HEK293 (cell line): Measurements from ENCODE around the gene ADCK2.

Experiments
- CTCF ChIA-PET: fragments of 350-600 bp; formaldehyde crosslinking; extraction: SDS; loops from one replicate; lab custom pipeline; 2021; ENCODE audit warnings: antibody characterized with exemption; lab: Yijun Ruan, JAX
- POLR2A ChIA-PET: fragments of 300-600 bp; formaldehyde crosslinking; extraction: SDS; loops from one replicate; lab custom pipeline; 2020; ENCODE audit warnings: antibody characterized with exemption, inconsistent platforms; lab: Yijun Ruan, JAX
- H3K27ac ChIP-seq: fragments of 200-500 bp; sonication (Bioruptor generic); 2 replicates; pipeline ENCODE4 v1.5.1; 2014; ENCODE audit warnings: low read depth, low read length, control low read depth, inconsistent platforms; ENCODE audit errors: extremely low read depth
- H3K36me3 ChIP-seq, 2 experiments: fragments of 200-500 bp in 1 of 2; sonication (Bioruptor generic) in 1 of 2; 1 replicate in 1 of 2; 2 replicates in 1 of 2; pipeline ENCODE4 v1.5.1; 2014 to 2017; ENCODE audit warnings: inconsistent platforms in 2 of 2, low read length in 2 of 2; ENCODE audit not compliant: control insufficient read depth in 2 of 2, insufficient read depth in 1 of 2
- H3K4me1 ChIP-seq: fragments of 200-500 bp; sonication (Bioruptor generic); 2 replicates; pipeline ENCODE4 v1.5.1; 2014; ENCODE audit warnings: mild to moderate bottlenecking, low read length, inconsistent platforms; ENCODE audit not compliant: control insufficient read depth, insufficient read depth
- H3K4me3 ChIP-seq: 2 replicates; pipeline ENCODE4 v1.5.1; 2011; ENCODE audit warnings: low read depth, mild to moderate bottlenecking, control low read depth, low read length, moderate library complexity
- H3K9me3 ChIP-seq: fragments of 200-500 bp; sonication (Bioruptor generic); 2 replicates; pipeline ENCODE4 v1.5.1; 2014; ENCODE audit warnings: low read depth, low read length, inconsistent platforms; ENCODE audit not compliant: control insufficient read depth, insufficient read depth
- BCL11A ChIP-seq: fragments of 450-650 bp; formaldehyde crosslinking; IDR thresholded peaks from 2 replicates; pipeline ENCODE4 v1.5.1; 2016; ENCODE audit warnings: low read depth, missing biosample characterization, missing genetic modification characterization
- HOXC10 ChIP-seq: sonication (generic); formaldehyde crosslinking; IDR thresholded peaks from 2 replicates; pipeline ENCODE4 v1.8.1; 2023; ENCODE audit warnings: mild to moderate bottlenecking, missing genetic modification reagents
- KLF16 ChIP-seq: fragments of 450-650 bp; formaldehyde crosslinking; IDR thresholded peaks from 2 replicates; pipeline ENCODE4 v1.5.1; 2017; ENCODE audit warnings: missing biosample characterization, missing genetic modification characterization
- SP3 ChIP-seq: fragments of 450-650 bp; formaldehyde crosslinking; IDR thresholded peaks from 2 replicates; pipeline ENCODE4 v1.5.1; 2016; ENCODE audit warnings: missing biosample characterization, missing genetic modification characterization
- TRIM28 ChIP-seq: IDR thresholded peaks from 2 replicates; pipeline ENCODE4 v1.6.1; 2011; ENCODE audit warnings: low read length, control low read depth, borderline replicate concordance
- ZBTB49 ChIP-seq: fragments of 450-650 bp; formaldehyde crosslinking; IDR thresholded peaks from 2 replicates; pipeline ENCODE4 v1.5.1; 2016; ENCODE audit warnings: missing biosample characterization, missing genetic modification characterization, low read depth
- ZNF148 ChIP-seq: fragments of 450-650 bp; formaldehyde crosslinking; IDR thresholded peaks from 2 replicates; pipeline ENCODE4 v1.5.0; 2017; ENCODE audit warnings: missing biosample characterization, missing genetic modification characterization, borderline replicate concordance
- ZNF280D ChIP-seq: fragments of 450-650 bp; formaldehyde crosslinking; IDR thresholded peaks from 2 replicates; pipeline ENCODE4 v1.5.1; 2016; ENCODE audit warnings: missing biosample characterization, missing genetic modification characterization
- ZNF324 ChIP-seq: fragments of 450-650 bp; formaldehyde crosslinking; IDR thresholded peaks from 2 replicates; pipeline ENCODE4 v1.5.1; 2016; ENCODE audit warnings: missing biosample characterization, missing genetic modification characterization
- ZNF785 ChIP-seq: fragments of 450-650 bp; formaldehyde crosslinking; IDR thresholded peaks from 2 replicates; pipeline ENCODE4 v1.5.1; 2016; ENCODE audit warnings: missing biosample characterization, missing genetic modification characterization
- TF ChIP-seq, protein P1 (sequence below): fragments of 450-650 bp; formaldehyde crosslinking; IDR thresholded peaks from 2 replicates; pipeline ENCODE4 v1.5.1; 2016; ENCODE audit warnings: missing biosample characterization, missing genetic modification characterization
- TF ChIP-seq, protein P2 (sequence below): fragments of 450-650 bp; formaldehyde crosslinking; IDR thresholded peaks from 2 replicates; pipeline ENCODE4 v1.5.1; 2016; ENCODE audit warnings: missing biosample characterization, missing genetic modification characterization, borderline replicate concordance

Gene ADCK2

DNA sequence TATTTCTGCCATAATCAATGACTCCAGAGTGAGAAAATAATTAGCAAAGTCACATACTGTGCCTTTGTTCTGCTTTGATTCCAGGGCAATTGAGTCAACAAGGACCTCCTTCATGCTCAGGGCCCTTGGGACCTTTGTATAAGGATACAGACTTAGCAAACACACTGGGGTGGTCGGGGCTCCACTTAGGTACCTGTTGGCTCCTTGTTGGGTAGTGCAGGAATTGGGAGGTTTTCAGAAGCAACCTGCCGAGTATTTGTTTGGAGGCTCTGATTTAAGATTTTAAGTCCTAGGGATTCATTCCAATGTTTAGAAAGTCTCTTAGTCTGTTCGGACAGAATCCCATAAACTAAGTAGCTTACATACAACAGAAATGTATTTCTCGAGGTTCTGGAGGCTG, 3.0 kb downstream of the ADCK2 start:
- no peaks in the 10 kb centered on the region for H3K9me3 ChIP-seq
- H3K4me1 ChIP-seq: no peaks in the 10 kb centered on the region
- ChIA-PET CTCF (interaction anchor here (1.0 to 1.7 kb wide), 11 partner anchors 9 to 976 kb away, joined by 3 to 6 read pairs (median 5); partner anchors contain the start of gene MRPS33), POLR2A (interaction anchor here (0.6 to 2.1 kb wide), 4 partner anchors 10 to 35 kb away, joined by 3 to 6 read pairs (median 4); partner anchors contain the start of genes DENND2A and NDUFB2)
- TF ChIP-seq ZBTB49 (tag by site-specific recombination) (no peak), ZNF280D (tag by site-specific recombination) (no peak), KLF16 (no peak), BCL11A (tag by site-specific recombination) (no peak), SP3 (no peak), TRIM28 (no peak), ZNF148 (tag by site-specific recombination) (no peak), ZNF324 (tag by site-specific recombination) (no peak), ZNF785 (tag by site-specific recombination) (no peak), HOXC10 (CRISPR knock-in tag) (no peak)
- TF ChIP-seq, protein P1, sequence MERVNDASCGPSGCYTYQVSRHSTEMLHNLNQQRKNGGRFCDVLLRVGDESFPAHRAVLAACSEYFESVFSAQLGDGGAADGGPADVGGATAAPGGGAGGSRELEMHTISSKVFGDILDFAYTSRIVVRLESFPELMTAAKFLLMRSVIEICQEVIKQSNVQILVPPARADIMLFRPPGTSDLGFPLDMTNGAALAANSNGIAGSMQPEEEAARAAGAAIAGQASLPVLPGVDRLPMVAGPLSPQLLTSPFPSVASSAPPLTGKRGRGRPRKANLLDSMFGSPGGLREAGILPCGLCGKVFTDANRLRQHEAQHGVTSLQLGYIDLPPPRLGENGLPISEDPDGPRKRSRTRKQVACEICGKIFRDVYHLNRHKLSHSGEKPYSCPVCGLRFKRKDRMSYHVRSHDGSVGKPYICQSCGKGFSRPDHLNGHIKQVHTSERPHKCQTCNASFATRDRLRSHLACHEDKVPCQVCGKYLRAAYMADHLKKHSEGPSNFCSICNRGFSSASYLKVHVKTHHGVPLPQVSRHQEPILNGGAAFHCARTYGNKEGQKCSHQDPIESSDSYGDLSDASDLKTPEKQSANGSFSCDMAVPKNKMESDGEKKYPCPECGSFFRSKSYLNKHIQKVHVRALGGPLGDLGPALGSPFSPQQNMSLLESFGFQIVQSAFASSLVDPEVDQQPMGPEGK (tag by site-specific recombination): no peak
- TF ChIP-seq, protein P2, sequence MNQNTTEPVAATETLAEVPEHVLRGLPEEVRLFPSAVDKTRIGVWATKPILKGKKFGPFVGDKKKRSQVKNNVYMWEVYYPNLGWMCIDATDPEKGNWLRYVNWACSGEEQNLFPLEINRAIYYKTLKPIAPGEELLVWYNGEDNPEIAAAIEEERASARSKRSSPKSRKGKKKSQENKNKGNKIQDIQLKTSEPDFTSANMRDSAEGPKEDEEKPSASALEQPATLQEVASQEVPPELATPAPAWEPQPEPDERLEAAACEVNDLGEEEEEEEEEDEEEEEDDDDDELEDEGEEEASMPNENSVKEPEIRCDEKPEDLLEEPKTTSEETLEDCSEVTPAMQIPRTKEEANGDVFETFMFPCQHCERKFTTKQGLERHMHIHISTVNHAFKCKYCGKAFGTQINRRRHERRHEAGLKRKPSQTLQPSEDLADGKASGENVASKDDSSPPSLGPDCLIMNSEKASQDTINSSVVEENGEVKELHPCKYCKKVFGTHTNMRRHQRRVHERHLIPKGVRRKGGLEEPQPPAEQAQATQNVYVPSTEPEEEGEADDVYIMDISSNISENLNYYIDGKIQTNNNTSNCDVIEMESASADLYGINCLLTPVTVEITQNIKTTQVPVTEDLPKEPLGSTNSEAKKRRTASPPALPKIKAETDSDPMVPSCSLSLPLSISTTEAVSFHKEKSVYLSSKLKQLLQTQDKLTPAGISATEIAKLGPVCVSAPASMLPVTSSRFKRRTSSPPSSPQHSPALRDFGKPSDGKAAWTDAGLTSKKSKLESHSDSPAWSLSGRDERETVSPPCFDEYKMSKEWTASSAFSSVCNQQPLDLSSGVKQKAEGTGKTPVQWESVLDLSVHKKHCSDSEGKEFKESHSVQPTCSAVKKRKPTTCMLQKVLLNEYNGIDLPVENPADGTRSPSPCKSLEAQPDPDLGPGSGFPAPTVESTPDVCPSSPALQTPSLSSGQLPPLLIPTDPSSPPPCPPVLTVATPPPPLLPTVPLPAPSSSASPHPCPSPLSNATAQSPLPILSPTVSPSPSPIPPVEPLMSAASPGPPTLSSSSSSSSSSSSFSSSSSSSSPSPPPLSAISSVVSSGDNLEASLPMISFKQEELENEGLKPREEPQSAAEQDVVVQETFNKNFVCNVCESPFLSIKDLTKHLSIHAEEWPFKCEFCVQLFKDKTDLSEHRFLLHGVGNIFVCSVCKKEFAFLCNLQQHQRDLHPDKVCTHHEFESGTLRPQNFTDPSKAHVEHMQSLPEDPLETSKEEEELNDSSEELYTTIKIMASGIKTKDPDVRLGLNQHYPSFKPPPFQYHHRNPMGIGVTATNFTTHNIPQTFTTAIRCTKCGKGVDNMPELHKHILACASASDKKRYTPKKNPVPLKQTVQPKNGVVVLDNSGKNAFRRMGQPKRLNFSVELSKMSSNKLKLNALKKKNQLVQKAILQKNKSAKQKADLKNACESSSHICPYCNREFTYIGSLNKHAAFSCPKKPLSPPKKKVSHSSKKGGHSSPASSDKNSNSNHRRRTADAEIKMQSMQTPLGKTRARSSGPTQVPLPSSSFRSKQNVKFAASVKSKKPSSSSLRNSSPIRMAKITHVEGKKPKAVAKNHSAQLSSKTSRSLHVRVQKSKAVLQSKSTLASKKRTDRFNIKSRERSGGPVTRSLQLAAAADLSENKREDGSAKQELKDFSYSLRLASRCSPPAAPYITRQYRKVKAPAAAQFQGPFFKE: no peak
- H3K4me3 ChIP-seq: no peak overlapping the region
- no peak overlapping the region for H3K27ac ChIP-seq
- H3K36me3 ChIP-seq: peaks cover 0 to 54% of the 10 kb centered on the region in 2 experiments; a peak in 2 of 3 replicates
